Tibial nerve (tissue), 4 donors: ENCODE results near the gene SEPTIN12. TPM values are rescaled to one million over a fixed set of nuclear protein-coding genes. Genes with fewer than 3 reads are reported as not detected.
"Not testable (repeated sequence)": the region's sequence is repeated elsewhere in the genome, so short reads cannot be mapped to it uniquely, and the experiment has no call there.

ENCODE experiments used
- DNase-seq, 2 donors: peaks; one replicate each; pipeline ENCODE4 v3.0.0-alpha.2; 2019; ENCODE audit warnings: low spot score in 2 of 2
- H3K27ac ChIP-seq, 4 donors: fragments of 200-600 bp; sonication (generic) in 3 of 4; one replicate each; pipeline ENCODE4 v1.5.1; 2017 to 2019; ENCODE audit warnings: mild to moderate bottlenecking in 1 of 4
- H3K27me3 ChIP-seq, 2 donors: fragments of 200-600 bp; sonication (generic) in 1 of 2; one replicate each; pipeline versions ENCODE4 v1.5.1 to v1.6.0; 2017 to 2019
- H3K36me3 ChIP-seq, 3 donors: fragments of 200-600 bp; sonication (generic); one replicate each; pipeline ENCODE4 v1.5.1; 2018 to 2019
- H3K4me1 ChIP-seq, 4 donors: fragments of 200-600 bp; sonication (generic) in 3 of 4; one replicate each; pipeline ENCODE4 v1.5.1; 2017 to 2019
- H3K4me3 ChIP-seq, 4 donors: fragments of 200-600 bp; sonication (generic) in 3 of 4; one replicate each; pipeline ENCODE4 v1.5.1; 2017 to 2019; ENCODE audit warnings: mild to moderate bottlenecking in 1 of 4, moderate library complexity in 1 of 4
- H3K9me3 ChIP-seq, 4 donors: fragments of 200-600 bp; sonication (generic) in 3 of 4; one replicate each; pipeline ENCODE4 v1.5.1; 2017 to 2019
- EP300 ChIP-seq, 2 donors: sonication (generic); formaldehyde crosslinking; IDR thresholded peaks; one replicate each; pipeline ENCODE4 v1.6.1; 2017; ENCODE audit warnings: antibody characterized with exemption in 2 of 2, mild to moderate bottlenecking in 1 of 2
- POLR2A ChIP-seq, 2 donors: fragments of 450-650 bp; IDR thresholded peaks; one replicate each; pipeline ENCODE4 v1.6.1; 2017; ENCODE audit warnings: antibody characterized with exemption in 2 of 2, mild to moderate bottlenecking in 2 of 2, moderate library complexity in 2 of 2
- WGBS, 2 donors: methylation state at CpG; one replicate each; pipeline ENCODE4 v1.1.5; 2018; 5-methylcytosine and 5-hydroxymethylcytosine counted together
- total RNA-seq, 4 donors: library from RNA; depleted of rRNA; stranded (reverse); fragments of >200 nt; gene quantifications; one replicate each; pipeline ENCODE4 v1.1.0, GENCODE V29; 2016
- TF ChIP-seq, protein P1 (sequence below), 5 experiments: fragments of 200-600 bp in 3 of 5; fragments of 450-650 bp in 2 of 5; sonication (generic) in 3 of 5; IDR thresholded peaks; one replicate each; pipeline ENCODE4 v1.5.1; 2016 to 2019; ENCODE audit warnings: antibody characterized with exemption in 5 of 5, mild to moderate bottlenecking in 3 of 5, moderate library complexity in 2 of 5

Gene SEPTIN12
- total RNA-seq, 4 donors from 2014 or later = not detected

DNA sequence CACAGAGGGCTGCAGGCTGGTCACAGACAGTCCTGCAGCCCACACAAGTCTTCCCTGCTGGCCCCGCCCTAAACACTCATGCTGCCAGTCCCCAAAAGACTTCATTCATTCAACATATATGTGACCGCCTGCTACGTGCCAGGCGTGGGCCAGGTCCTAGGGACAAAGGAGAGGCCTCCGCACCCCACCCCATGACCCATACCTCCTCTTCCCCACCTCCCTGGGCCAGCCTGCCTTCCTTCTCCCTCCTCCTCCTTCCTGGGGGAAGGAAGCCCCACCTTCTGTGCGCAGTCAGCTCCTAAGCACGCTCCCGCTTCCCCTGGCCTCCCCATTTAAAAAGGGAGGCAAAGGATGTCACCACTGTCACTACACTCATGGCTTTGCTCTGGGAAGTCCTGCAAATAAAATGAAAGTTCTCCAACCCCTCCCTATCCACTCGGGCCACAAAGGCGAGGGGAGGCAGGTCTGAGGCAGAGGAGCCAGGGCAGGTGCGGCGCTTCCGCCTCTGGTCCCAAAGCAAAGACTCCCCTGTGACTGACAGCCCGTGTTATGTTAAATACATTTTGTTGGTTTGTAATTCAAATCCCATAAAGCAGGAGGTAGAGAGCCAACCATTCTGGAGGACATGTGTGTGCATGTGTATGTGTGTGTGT, 44.8 kb downstream of the SEPTIN12 start:
- 28 to 46% methylated on average over 13 to 14 of the region's 14 CpGs for WGBS, 2 donors
- H3K36me3 ChIP-seq = peaks cover 0 to 1% (median 0%) of the 10 kb centered on the region in 3 donors
- no peak for TF ChIP-seq EP300 (IDR thresholded peaks at IDR 0.05)
- TF ChIP-seq, protein P1, sequence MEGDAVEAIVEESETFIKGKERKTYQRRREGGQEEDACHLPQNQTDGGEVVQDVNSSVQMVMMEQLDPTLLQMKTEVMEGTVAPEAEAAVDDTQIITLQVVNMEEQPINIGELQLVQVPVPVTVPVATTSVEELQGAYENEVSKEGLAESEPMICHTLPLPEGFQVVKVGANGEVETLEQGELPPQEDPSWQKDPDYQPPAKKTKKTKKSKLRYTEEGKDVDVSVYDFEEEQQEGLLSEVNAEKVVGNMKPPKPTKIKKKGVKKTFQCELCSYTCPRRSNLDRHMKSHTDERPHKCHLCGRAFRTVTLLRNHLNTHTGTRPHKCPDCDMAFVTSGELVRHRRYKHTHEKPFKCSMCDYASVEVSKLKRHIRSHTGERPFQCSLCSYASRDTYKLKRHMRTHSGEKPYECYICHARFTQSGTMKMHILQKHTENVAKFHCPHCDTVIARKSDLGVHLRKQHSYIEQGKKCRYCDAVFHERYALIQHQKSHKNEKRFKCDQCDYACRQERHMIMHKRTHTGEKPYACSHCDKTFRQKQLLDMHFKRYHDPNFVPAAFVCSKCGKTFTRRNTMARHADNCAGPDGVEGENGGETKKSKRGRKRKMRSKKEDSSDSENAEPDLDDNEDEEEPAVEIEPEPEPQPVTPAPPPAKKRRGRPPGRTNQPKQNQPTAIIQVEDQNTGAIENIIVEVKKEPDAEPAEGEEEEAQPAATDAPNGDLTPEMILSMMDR (IDR thresholded peaks at IDR 0.05) = no peak
- no peak for TF ChIP-seq POLR2A (IDR thresholded peaks at IDR 0.05)
- DNase-seq = no peak
- H3K27me3 ChIP-seq = no peaks in the 10 kb centered on the region
- no peak overlapping the region for H3K27ac ChIP-seq
- no peaks in the 10 kb centered on the region for H3K9me3 ChIP-seq
- peaks cover 0 to 22% (median 8%) of the 10 kb centered on the region in 4 donors for H3K4me1 ChIP-seq
- H3K4me3 ChIP-seq = peak overlapping the region in 1 of 4 donors; percentile 21

- not testable (repeated sequence) for H3K27me3 ChIP-seq, DNase-seq, H3K4me3 ChIP-seq, H3K36me3 ChIP-seq, H3K9me3 ChIP-seq, H3K27ac ChIP-seq
- 70 to 83% methylated on average over 5 of the region's 5 CpGs for whole genome bisulfite sequencing, 2 donors
- peaks cover 0 to 17% (median 9%) of the 10 kb centered on the region in 4 donors for H3K4me1 ChIP-seq
Observed at GRCh38 chr16:4738370-4738769, 49.8 kb downstream of the SEPTIN12 start.

- Histone ChIP-seq H3K4me3 (no peak overlapping the region), H3K36me3 (no peaks in the 10 kb centered on the region), H3K27ac (no peak overlapping the region), H3K27me3 (no peaks in the 10 kb centered on the region), H3K9me3 (no peaks in the 10 kb centered on the region), H3K4me1 (peaks cover 0 to 18% (median 7%) of the 10 kb centered on the region in 4 donors)
- WGBS, 2 donors = 68 to 72% methylated on average over 15 of the region's 15 CpGs
- no peak for DNase-seq
- TF ChIP-seq POLR2A (IDR thresholded peaks at IDR 0.05) (no peak), EP300 (IDR thresholded peaks at IDR 0.05) (no peak)
- TF ChIP-seq, protein P1 (IDR thresholded peaks at IDR 0.05) = no peak
Observed at GRCh38 chr16:4737545-4737944, 50.6 kb downstream of the SEPTIN12 start.

- Histone ChIP-seq H3K9me3 (no peaks in the 10 kb centered on the region), H3K4me1 (peaks cover 0 to 18% (median 7%) of the 10 kb centered on the region in 4 donors), H3K27ac (no peak overlapping the region), H3K27me3 (no peaks in the 10 kb centered on the region), H3K36me3 (peaks cover 0 to 1% (median 0%) of the 10 kb centered on the region in 3 donors), H3K4me3 (no peak overlapping the region)
- no peak for DNase-seq
- no peak for TF ChIP-seq POLR2A (IDR thresholded peaks at IDR 0.05)
- TF ChIP-seq, protein P1 (IDR thresholded peaks at IDR 0.05) = no peak
- TF ChIP-seq EP300 (IDR thresholded peaks at IDR 0.05) = no peak
- WGBS, 2 donors = 86 to 89% methylated on average over 4 of the region's 4 CpGs
Observed at GRCh38 chr16:4736546-4736945, 51.6 kb downstream of the SEPTIN12 start.

- Histone ChIP-seq H3K9me3 (no peaks in the 10 kb centered on the region), H3K4me3 (peak overlapping the region; percentile 81 to 99 (median 93)), H3K4me1 (peaks cover 0 to 18% (median 7%) of the 10 kb centered on the region in 4 donors), H3K27me3 (no peaks in the 10 kb centered on the region), H3K27ac (peak overlapping the region in 3 of 4 donors; percentile 71 to 94 (median 85)), H3K36me3 (peaks cover 0 to 15% (median 0%) of the 10 kb centered on the region in 3 donors)
- 1 to 7% methylated on average over 33 to 38 of the region's 38 CpGs for WGBS, 2 donors
- TF ChIP-seq, protein P1 (IDR thresholded peaks at IDR 0.05) = peak in 1 of 5 experiments; percentile 2
- no peak for TF ChIP-seq EP300 (IDR thresholded peaks at IDR 0.05)
- DNase-seq = peak; percentile 79 to 88
Observed at GRCh38 chr16:4734730-4735535, 53.2 kb downstream of the SEPTIN12 start.
